GDM1 (cell line): ENCODE data around the gene PPARD.
"Not testable (repeated sequence)": the region's sequence is repeated elsewhere in the genome, so short reads cannot be mapped to it uniquely, and the experiment has no call there.

ENCODE experiments used
- DNase-seq: peaks from one replicate; lab custom pipeline; 2025; lab: John Stamatoyannopoulos, UW

PPARD gene

DNA sequence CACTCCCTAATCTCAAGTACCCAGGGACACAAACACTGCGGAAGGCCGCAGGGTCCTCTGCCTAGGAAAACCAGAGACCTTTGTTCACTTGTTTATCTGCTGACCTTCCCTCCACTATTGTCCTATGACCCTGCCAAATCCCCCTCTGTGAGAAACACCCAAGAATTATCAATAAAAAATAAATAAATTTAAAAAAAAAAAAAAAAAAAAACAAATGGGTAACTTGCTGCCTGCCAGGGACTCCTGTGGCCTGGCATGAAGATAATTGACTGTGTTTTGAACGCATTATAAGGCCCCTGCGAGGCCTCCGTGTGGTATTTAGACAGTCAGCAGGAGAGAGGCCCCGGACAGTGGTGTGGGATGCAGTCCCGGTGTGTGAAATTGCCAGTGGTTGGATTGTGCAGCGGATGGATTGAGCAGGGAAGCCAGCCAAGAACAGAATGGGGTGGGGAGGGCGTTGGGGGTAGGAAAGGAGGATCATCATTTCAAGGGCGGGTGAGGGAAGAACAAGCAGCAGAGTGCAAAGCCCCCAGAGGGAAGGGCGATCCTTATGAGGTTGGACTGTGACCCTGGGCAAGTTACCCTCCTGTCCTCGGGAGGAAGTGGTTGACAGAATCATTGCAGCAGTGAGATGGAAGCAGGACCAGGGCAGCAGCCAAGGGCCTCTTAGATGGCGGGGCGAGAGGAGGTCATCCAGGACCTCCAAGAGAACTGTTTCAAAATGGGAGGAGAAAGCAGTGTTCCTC, 43.3 kb downstream of the PPARD start:
- no peak for DNase-seq

DNA sequence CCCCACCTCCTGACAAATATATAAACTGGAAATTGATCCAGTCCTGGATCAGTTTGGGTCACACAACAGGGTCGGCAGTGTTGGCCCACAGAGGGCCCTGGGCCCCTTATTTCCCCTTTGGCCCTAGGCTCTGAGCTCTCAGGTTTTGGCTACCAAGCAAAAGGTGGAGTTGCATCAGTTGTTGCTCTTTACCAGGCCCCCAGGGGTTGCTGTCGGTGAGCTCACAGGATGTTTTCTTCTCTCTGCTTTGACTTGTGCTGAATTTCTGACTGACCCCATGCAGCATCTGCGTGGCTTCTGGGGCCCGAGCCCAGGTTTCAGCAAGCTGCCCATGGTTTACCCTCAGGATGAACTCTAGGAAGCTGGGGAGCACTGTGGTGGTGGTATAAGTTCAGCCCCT, 44.6 kb downstream of the PPARD start:
- DNase-seq = no peak

DNA sequence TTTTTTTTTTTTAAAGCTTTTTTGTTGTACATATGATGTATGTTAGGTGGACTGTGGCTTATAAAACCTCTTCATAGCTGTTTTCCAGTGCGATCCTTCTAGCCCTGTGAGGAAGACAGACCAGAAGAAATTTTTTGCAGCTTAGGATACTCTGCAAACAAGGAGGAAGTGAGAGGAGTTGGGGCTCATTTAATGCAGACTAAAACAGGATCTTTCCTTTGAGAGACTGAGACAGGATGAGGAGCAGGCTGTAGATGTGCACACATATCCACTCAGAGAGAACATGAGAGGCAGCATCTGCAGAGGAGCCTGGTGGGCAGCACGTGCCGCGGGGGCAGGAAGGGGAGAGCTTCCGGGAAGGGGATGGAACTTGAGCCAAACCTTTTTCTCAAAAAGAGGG, 45.7 kb downstream of the PPARD start:
- DNase-seq = no peak

DNA sequence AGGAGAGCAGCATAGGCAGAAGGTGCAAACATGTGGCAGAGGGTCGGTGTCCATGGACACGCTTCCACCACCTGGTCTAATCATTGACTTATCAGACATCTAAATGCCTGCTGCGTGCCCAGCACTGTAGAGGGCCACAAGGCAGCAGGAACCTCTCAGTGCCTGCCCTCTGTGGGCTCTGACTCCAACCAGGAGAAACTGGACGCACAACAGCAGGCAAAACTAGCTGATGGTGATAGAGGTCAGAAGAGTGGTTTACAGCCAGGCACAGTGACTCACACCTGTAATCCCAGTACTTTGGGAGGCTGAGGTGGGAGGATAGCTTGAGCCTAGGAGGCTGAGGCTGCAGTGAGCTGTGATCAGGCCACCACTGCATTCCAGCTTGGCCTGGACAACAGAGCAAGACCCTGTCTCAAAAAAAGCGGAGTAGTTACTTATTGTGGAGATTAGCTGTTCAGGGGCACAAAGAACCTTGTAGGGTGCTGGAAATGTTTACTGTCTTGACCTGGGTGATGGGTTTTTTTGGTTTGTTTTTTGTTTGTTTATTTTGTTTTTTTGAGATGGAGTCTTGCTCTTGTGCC, 46.5 kb downstream of the PPARD start:
- DNase-seq = no peak

DNA sequence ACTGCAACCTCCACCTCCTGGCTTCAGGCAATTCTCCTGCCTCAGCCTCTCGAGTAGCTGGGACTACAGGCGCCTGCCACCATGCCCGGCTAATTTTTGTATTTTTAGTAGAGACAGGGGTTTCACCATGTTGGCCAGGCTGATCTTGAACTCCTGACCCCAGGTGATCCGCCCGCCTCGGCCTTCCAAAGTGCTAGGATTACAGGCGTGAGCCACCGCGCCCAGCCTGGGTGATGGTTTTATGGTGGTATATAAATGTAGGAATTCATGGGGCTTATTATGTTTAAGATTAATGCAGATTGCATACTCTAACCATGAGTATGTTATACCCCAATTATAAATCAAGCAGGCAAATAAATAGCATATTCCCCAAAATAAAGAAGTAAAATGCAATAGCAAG, 47.0 kb downstream of the PPARD start:
- not testable (repeated sequence) for DNase-seq

DNA sequence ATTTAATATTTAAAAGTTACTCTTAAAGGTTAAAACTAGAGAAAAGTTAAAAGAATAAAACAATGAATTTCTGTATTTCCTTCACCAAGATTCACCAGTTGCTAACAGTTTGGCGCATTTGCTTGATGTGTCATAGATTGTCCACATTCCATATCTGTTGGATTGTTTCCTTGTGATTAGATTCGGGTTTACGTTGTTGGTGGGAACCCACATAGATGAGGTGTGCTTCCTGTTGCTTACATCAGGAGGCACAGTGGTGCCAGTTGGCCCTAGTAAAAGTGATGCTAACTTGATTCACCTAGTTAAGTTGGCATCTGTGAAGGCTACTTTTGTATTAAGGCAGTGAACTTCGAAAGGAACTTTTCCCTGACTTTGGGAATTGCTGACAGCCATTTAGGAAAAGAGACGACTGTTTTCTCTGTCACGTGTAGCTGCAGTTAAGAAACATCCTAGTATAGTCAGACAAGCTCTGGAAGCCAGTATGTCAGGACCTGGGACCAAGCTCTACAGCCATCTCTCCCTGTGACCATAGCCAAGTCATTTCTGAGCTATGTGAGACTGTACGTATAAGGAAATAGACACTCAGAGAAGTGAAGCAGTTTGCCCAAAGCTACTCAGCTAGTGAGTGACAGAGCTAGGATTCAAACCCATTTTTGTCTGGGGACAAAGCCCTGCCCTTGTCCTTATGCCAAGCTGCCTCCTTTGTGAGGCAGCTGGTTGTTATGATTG, 49.0 kb downstream of the PPARD start:
- no peak for DNase-seq

DNA sequence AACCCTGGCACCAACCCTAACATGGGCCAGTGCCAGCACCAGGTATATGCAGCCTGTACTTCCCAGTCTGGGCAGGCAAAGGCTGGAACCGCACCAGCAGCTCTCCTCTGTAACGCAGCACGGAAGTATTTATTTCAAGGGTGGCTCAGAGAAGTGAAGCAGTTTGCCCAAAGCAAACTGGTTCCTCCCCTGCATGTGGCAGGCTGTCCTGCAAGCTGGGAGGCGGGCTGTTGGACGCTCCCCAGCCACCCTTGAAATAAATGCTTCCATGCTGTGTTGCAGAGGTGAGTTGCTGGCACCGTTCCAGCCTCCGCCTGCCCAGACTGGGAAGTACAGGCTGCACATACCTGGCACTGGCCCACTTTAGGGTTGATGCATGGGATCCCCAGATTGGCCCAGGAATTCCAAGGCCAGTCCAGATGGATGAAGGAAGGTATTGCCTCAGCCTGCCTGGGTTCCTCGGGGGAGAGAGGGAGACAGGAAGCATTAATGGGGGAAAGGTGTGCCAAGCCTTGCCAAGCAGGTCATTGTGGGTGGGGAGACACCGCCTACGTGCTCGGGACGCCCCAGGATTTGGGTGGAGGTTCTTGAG, 49.8 kb downstream of the PPARD start:
- no peak for DNase-seq

DNA sequence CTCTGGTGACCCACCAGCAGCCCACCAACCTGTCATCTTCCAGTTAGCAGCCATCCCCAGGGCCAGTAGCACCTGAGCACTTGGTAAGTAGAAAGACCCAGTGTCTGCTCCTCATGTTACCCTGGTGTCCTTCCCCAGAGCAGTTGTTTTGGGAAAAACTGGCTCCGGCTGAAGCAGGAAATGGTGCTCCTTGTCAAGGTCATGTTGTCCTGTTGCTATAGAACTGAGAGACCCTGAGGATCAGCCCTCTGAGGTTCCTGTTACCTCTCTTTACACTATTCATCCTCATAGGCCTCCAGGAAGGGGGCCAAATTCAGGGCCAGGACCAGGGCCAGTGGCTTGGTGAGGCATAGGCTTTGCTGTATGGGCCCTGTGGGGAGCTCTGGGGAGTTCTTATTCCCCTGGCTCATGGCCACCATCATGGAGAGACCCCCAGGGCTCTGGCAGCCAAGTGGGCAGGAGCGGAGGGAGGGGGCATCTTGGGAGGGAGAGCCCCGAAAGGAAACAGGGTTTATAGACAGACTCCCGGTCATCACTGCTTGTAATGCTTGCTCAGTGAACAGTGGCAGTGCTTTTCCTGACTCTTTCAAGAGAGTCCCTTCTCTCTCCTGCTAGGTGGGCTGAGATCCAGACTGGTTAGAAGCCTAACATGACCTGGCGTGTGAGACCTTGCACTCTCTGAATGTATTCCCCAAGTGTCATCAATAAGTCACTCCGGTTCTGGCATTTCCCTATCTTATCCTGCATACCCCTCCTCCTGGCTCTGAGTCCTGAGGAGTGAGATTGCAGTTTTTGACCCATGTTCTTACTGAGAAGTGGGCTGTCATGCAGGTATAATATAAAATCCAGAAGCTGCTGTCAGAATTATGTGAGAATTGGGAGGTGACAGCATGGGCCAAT, 50.7 kb downstream of the PPARD start:
- no peak for DNase-seq

DNA sequence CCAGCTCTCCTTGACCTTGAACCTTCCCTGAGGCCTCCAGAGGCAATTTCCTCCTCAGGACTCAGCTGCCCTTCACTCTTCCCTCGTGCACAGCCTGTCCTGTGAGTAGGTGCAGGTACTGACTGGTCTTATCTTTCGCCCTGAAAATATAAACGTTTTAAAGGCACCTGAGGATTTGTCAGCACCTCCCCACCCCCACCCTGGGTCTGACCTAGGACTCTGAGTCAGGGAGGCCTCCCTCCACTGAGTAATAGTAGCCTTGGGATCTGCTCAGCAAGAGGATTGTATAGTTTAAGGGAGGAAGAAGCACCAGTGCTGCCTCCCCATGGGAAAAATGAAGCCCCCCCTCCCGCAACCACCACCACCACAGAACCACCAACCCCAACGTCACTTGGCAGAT, 54.6 kb downstream of the PPARD start:
- DNase-seq = no peak

DNA sequence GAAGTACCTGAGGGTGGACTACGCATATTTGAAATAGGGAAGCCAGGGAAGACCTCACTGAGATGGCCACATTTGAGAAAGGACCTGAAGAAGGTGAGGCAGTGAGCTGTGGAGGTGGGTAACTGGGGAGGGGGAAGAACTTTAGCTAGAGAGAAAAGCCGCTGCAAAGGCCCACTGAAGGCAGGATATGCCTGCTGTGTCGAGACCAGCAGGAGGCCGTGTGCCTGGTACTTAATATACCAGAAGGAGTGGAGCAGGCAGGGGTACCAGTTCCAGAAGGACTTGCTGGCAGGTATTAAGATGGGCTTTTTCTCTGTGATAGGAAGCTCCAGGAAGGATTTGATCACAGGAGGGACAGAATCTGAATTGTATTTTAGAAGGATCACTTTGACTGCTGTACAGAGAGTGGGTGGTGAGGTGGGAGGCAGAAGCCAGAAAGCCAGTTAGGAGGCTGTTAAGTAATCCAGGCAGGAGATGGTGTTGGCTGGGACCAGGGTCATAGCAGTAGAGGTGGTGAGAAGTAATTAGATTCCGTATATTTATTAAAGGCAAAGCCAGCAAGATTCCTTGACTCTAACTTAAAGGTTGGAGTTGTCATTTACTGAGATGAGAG, 55.6 kb downstream of the PPARD start:
- DNase-seq = no peak

DNA sequence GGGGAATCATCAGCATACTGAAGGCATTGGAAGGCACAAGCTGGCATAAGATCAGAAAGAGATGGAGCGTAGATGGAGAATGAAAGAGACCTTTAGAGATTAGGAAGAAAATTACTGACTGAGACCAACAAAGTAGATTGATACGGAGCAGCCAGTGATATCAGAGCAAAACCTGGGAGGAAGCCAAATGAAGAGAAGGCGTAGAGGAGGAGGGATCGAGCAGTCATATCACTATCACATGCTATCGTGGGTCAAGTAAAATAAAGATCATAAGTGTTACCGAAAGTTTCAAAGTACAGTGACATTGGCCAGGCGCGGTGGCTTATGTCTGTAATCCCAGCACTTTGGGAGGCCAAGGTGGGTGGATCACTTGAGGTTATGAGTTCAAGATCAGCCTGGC, 56.2 kb downstream of the PPARD start:
- DNase-seq = no peak

DNA sequence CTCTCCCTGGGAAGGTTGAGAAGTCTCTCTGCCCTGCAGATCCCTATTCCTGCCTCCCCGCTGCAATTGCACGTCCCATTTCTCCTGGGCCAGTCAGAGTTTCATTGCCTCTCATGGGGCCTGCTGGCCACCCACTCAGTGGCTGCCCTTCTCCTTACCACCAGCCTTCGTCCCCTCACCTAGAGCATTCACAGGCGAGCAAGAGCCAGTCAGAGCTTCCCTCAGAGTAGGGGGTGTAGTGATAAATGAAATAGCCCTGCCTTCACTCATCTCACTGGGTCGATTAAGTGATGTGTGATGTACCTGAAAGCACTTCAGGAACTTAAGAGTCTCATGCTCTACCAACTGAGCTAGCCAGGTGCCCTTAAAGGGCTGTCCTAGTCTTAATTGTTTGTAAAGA, 57.8 kb downstream of the PPARD start:
- DNase-seq = no peak

DNA sequence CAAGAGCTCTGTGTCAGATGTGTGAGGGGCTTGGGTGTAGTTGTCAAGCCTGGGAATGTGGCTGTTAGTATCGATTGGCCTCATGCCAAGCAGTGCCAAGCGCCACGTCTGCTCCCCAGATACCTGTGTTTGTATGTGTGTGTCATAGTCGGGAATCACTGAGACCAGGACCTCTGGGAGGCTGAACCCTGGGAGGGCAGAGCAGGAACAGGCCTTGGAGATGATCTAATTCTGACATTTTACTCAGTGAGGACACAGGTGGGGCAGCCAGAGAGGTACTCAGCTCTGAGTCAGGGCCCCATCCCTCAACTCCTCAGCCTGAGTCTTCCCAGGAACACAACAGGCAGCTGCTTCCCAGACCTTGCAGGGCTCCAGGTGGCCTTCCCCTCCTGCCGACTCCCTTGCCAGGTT, 58.5 kb downstream of the PPARD start:
- no peak for DNase-seq

DNA sequence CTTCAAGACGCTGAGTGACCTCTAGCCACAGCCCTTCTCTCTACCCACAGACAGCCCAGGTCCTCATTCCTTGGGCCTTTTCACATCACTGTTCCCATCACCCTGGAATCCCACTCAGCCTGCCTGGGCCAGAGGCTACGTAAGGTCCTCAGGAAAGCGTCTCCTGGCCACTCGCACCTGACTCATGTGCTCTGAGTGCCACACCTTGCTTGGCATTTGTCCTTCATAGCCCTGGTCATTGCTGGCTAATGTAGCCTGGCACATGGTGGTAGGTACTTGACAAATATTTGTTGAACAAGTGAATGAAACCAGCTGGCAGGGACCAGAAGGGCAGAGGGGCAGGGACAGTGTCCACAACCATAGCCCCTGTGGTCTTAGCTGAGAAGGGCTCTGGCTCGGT, 59.2 kb downstream of the PPARD start:
- DNase-seq = no peak

DNA sequence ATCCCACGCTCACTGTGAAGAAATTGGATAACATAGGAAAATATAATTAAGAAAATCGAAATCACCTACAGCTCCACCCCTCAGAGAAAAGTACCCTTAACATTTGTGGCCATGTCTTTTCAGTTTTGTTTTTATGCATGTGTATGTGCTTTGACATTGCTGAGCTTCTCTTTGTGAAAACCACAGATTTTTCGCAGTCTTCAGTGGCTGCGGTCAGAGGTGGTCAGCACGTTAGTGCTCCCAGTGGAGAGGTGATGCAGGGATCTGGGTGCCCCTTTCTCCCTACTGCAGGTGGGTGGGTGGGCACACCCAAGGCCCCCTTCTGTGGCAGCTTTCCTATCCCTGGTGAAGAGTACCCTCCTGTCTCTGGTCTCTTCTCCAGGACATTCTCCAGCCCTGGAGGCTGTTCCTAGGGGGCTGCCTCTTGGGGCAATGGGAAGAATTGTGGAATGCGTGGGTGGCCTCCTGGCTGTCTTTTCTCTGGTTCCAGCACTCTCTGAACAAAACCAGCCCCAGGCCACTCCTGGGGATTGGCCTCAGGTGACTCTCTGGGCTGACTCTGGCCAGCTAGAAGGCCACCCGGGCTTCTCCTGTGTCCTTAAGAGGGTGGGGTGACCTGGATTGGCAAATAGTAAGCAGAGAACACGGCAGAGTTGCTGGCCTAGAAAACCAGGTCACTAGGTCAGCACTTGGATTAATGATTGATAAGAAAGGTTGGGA, 59.9 kb downstream of the PPARD start:
- DNase-seq = no peak

DNA sequence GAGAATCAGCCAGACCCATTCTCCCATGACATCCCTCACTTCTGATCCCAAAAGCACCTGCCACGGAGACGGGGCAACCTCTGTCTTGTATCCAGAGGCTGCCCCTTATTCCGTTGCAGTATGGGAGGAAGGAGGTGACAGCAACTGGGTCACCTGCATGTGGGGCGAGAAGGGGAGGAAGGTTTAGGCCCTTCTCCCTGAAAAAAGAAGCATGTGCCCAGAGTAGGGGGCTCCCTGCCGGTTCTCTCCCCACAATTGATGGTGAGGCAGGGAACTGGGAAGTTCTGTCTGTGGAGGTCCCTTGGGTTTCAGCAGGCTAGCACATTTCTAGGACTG, 60.5 kb downstream of the PPARD start:
- DNase-seq = no peak

DNA sequence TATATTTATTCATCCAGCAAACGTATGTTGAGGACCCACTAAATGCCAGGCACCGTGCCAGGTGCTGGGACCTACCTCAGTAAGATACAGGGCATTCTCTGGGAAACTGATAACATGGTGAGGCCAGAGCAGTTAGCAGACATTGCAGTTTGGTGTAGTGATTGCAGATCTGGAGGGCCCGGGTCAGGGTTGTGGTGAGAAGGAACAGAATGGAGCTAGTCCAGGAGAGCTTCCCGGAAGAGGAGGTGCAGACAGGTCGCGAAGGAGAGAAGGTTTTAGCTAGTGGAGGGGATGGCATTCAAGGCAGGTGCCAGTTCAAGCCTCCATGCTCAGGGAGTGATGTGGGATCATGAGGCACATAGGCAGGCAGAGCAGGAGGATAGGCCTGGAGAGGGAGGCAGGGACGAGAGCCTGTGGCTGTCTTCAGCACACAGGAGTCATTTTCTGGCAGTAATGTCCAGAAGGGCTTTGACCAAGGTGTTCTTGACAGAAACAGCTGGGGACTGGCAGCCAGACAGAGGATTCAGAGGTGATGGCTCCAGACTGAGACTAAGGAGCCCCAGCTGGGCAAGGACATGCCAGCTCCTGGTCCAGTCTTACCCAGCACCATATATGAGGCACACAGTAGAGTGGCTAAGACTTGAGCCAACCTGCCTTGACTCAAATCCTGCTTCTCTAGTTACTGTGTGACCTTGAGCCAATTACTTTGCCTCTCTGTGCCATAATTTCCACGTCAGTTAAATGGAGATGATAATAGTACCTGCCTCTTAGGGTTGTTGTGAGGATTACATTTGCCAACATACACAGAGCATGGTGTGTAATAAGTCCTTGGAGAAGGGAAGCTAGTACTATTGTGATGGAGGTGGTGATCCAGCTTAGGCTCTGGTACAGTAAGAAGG, 61.4 kb downstream of the PPARD start:
- DNase-seq = no peak

DNA sequence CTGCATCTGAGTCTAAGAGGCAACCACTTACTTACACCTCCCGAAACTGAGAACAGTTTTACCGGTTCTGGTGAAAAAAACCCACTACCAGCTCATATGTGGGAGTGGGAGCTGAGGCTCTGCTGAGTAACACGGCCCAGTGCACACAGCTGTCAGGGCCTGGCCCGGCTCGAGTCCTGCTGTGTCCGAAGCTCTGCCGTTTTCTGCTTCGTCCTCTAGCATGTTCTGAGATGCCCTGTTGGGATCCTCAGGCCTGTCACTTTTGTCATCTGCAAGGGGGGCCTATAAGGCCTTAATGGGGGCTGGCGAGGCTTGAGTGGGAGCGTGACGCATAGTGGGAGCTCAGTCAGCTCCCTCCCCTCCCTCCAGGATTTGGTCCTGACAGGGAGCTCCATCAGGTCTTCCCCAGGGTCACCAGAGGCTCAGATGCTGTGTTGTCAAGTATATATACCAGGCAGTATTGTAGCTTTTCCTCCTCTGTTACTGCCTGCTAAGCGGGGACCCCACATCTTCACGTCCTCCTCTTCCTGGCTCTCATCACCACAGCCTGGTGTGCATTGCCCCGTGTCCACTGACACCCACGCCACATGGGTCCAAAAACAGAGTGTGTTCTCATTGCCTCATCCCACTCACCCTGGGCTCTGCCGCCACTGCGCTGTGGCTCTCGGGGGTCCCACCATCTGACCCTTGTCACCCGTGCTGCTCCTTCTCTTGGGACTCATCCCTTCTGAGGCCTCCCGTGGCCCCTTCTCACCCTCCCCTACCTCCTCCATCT, 64.5 kb downstream of the PPARD start:
- no peak for DNase-seq

DNA sequence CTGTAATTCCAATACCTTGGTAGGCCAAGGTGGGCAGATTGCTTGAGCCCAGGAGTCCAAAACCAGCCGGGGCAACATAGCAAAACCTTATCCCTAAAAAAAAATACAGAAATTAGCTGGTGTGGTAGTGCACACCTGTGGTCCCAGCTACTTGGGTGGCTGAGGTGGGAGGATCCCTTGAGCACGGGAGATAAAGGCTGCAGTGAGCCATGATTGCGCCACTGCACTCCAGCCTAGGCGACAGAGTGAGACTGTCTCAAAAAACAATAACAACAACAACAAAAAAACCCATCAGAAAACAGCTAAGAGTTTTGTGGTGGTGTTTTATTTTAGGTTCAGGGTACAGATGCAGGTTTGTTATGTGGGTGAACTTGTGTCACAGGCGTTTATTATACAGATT, 66.9 kb downstream of the PPARD start:
- no peak for DNase-seq
